HL-60 (cell line): ENCODE data around the gene AGRN.

ENCODE experiments used
- CTCF ChIP-seq: IDR thresholded peaks from one replicate; pipeline ENCODE4 v1.5.1; 2011; ENCODE audit warnings: low read length, control low read depth, inconsistent platforms; ENCODE audit not compliant: insufficient read depth
- POLR2AphosphoS5 ChIP-seq: IDR thresholded peaks from 2 replicates; pipeline ENCODE4 v1.6.1; 2012; ENCODE audit warnings: low read depth
- TF ChIP-seq, protein P1 (sequence below): IDR thresholded peaks from 2 replicates; pipeline ENCODE4 v1.6.1; 2012; ENCODE audit warnings: low read depth; ENCODE audit not compliant: insufficient replicate concordance

GRCh38 chr1:1073743-1074587, 54.0 kb downstream of the AGRN start, which contains the start of gene RNF223:
- TF ChIP-seq CTCF = no peak
- no peak for TF ChIP-seq POLR2AphosphoS5
- TF ChIP-seq, protein P1, sequence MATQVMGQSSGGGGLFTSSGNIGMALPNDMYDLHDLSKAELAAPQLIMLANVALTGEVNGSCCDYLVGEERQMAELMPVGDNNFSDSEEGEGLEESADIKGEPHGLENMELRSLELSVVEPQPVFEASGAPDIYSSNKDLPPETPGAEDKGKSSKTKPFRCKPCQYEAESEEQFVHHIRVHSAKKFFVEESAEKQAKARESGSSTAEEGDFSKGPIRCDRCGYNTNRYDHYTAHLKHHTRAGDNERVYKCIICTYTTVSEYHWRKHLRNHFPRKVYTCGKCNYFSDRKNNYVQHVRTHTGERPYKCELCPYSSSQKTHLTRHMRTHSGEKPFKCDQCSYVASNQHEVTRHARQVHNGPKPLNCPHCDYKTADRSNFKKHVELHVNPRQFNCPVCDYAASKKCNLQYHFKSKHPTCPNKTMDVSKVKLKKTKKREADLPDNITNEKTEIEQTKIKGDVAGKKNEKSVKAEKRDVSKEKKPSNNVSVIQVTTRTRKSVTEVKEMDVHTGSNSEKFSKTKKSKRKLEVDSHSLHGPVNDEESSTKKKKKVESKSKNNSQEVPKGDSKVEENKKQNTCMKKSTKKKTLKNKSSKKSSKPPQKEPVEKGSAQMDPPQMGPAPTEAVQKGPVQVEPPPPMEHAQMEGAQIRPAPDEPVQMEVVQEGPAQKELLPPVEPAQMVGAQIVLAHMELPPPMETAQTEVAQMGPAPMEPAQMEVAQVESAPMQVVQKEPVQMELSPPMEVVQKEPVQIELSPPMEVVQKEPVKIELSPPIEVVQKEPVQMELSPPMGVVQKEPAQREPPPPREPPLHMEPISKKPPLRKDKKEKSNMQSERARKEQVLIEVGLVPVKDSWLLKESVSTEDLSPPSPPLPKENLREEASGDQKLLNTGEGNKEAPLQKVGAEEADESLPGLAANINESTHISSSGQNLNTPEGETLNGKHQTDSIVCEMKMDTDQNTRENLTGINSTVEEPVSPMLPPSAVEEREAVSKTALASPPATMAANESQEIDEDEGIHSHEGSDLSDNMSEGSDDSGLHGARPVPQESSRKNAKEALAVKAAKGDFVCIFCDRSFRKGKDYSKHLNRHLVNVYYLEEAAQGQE = no peak
